GM18868 (cell line): Measurements from ENCODE around the gene MTFP1.

Experiments used
- ATAC-seq: cut with Tn5 transposase; IDR thresholded peaks from one replicate; pipeline ENCODE4 v1.9.1; 2021; ENCODE audit warnings: mild to moderate bottlenecking, moderate library complexity; ENCODE audit not compliant: unreplicated experiment

The MTFP1 gene

GRCh38 chr22:30424534-30425326 lies 838 bp upstream of the MTFP1 start:
- no peak for ATAC-seq

- ATAC-seq = no peak
Observed at GRCh38 chr22:30425327-30425615, 297 bp upstream of the MTFP1 start.

GRCh38 chr22:30426388-30427353 lies 1.1 kb downstream of the MTFP1 start:
- ATAC-seq = no peak

- ATAC-seq = no peak
Observed at GRCh38 chr22:30427871-30428270, 2.3 kb downstream of the MTFP1 start.

- no peak for ATAC-seq
Observed at GRCh38 chr22:30429887-30430286, 4.3 kb downstream of the MTFP1 start.

GRCh38 chr22:30430933-30431332 lies 5.4 kb downstream of the MTFP1 start:
- no peak for ATAC-seq

- no peak for ATAC-seq
Observed at GRCh38 chr22:30432096-30432495, 6.5 kb downstream of the MTFP1 start.

GRCh38 chr22:30432520-30432919 lies 7.0 kb downstream of the MTFP1 start:
- ATAC-seq = no peak

- ATAC-seq = no peak
Observed at GRCh38 chr22:30433227-30433626, 7.7 kb downstream of the MTFP1 start.

GRCh38 chr22:30433773-30434172 lies 8.2 kb downstream of the MTFP1 start:
- ATAC-seq = no peak

GRCh38 chr22:30434843-30435242 lies 9.3 kb downstream of the MTFP1 start:
- no peak for ATAC-seq

GRCh38 chr22:30435674-30436126 lies 10.1 kb downstream of the MTFP1 start:
- ATAC-seq = no peak

GRCh38 chr22:30436196-30436595 lies 10.6 kb downstream of the MTFP1 start:
- ATAC-seq = no peak

- no peak for ATAC-seq
Observed at GRCh38 chr22:30438559-30438958, 13.0 kb downstream of the MTFP1 start.

GRCh38 chr22:30439226-30439625 lies 13.7 kb downstream of the MTFP1 start:
- ATAC-seq = no peak

GRCh38 chr22:30439836-30440235 lies 14.3 kb downstream of the MTFP1 start:
- ATAC-seq = no peak

GRCh38 chr22:30441088-30441487 lies 15.5 kb downstream of the MTFP1 start:
- ATAC-seq = no peak

- no peak for ATAC-seq
Observed at GRCh38 chr22:30444632-30445437, 19.3 kb downstream of the MTFP1 start.

- ATAC-seq = no peak
Observed at GRCh38 chr22:30445438-30446145, 20.0 kb downstream of the MTFP1 start.

GRCh38 chr22:30447656-30448055 lies 22.1 kb downstream of the MTFP1 start:
- ATAC-seq = no peak
